Spleen (tissue), 11 donors: ENCODE measurements around the gene ZNF473. TPM values are rescaled to one million over a fixed set of nuclear protein-coding genes. Genes with fewer than 3 reads are reported as not detected.
"Not testable (repeated sequence)": the region's sequence is repeated elsewhere in the genome, so short reads cannot be mapped to it uniquely, and the experiment has no call there.

Source experiments
- DNase-seq: peaks from one replicate; pipeline ENCODE4 v3.0.0-alpha.2; 2020
- H3K27ac ChIP-seq, 8 donors: fragments of 200-600 bp; sonication (generic) in 7 of 8; 1 replicate in 4 of 8; 2 replicates in 4 of 8; pipeline versions ENCODE4 v1.5.0 to v1.8.0; 2016 to 2021; ENCODE audit warnings: inconsistent platforms in 4 of 8, mild to moderate bottlenecking in 4 of 8, moderate library complexity in 1 of 8
- H3K27me3 ChIP-seq, 7 donors: fragments of 200-600 bp; sonication (generic) in 6 of 7; replicated peaks in 1 of 7; 1 replicate in 4 of 7; 2 replicates in 3 of 7; pipeline versions ENCODE4 v1.5.0 to v1.8.0; 2016 to 2021; ENCODE audit warnings: inconsistent platforms in 3 of 7, mild to moderate bottlenecking in 1 of 7
- H3K36me3 ChIP-seq, 6 donors: fragments of 200-600 bp; sonication (generic) in 5 of 6; 1 replicate in 4 of 6; 2 replicates in 2 of 6; pipeline versions ENCODE4 v1.5.0 to v1.8.0; 2016 to 2021; ENCODE audit warnings: inconsistent platforms in 2 of 6
- H3K4me1 ChIP-seq, 6 donors: fragments of 200-600 bp; sonication (generic) in 5 of 6; 1 replicate in 3 of 6; 2 replicates in 3 of 6; pipeline versions ENCODE4 v1.5.0 to v1.8.0; 2016 to 2021; ENCODE audit warnings: inconsistent platforms in 3 of 6
- H3K4me3 ChIP-seq, 8 donors: fragments of 200-600 bp; sonication (generic) in 7 of 8; 1 replicate in 4 of 8; 2 replicates in 4 of 8; pipeline versions ENCODE4 v1.5.0 to v1.8.0; 2016 to 2021; ENCODE audit warnings: inconsistent platforms in 4 of 8, mild to moderate bottlenecking in 4 of 8, moderate library complexity in 2 of 8
- H3K9me3 ChIP-seq, 8 donors: fragments of 200-600 bp; sonication (generic) in 7 of 8; 1 replicate in 4 of 8; 2 replicates in 4 of 8; pipeline versions ENCODE4 v1.5.0 to v1.8.0; 2016 to 2021; ENCODE audit warnings: inconsistent platforms in 4 of 8
- POLR2A ChIP-seq, 3 donors: fragments of 450-650 bp; IDR thresholded peaks; one replicate each; pipeline ENCODE4 v1.5.1; 2017; ENCODE audit warnings: antibody characterized with exemption in 3 of 3, mild to moderate bottlenecking in 1 of 3
- POLR2AphosphoS5 ChIP-seq, 3 donors: sonication (generic); formaldehyde crosslinking; IDR thresholded peaks; one replicate each; pipeline ENCODE4 v1.5.1; 2017; ENCODE audit warnings: antibody characterized with exemption in 3 of 3
- WGBS, 5 donors: extraction: QIAGEN DNeasy Blood & Tissue Kit in 3 of 5; methylation state at CpG; one replicate each; pipeline versions ENCODE4 v1.1.5 to v1.1.7; 2013 to 2018; 5-methylcytosine and 5-hydroxymethylcytosine counted together
- intact Hi-C: fragments of 100-400 bp; cut with DNase I; formaldehyde crosslinking; loops from one replicate; pipeline ENCODE4 v1.15.0; 2023; ENCODE audit warnings: low total_unique reads
- polyA plus RNA-seq, 3 donors: library from polyadenylated mRNA; stranded (reverse); fragments of 200-250 nt; gene quantifications; one replicate each; pipeline ENCODE4 v1.2.1, GENCODE V29; 2013
- total RNA-seq, 7 donors: library from RNA; depleted of rRNA in 3 of 7; stranded (reverse); fragments of >200 nt in 3 of 7; fragmentation: NEBNext Ultra II Directional in 4 of 7; extraction: Animal tissue kit (Norgen Biotek cat#: 25700) in 4 of 7; gene quantifications; one replicate each; pipeline versions ENCODE4 v1.1.0 to v1.2.1, GENCODE V29; 2016 to 2021
- TF ChIP-seq, protein P1 (sequence below), 11 experiments: fragments of 200-600 bp in 7 of 11; fragments of 450-650 bp in 4 of 11; sonication (generic) in 4 of 11; IDR thresholded peaks in 8 of 11; conservative IDR thresholded peaks in 3 of 11; 1 replicate in 7 of 11; 2 replicates in 4 of 11; pipeline versions ENCODE4 v1.4.0 to v1.8.0; 2016 to 2021; ENCODE audit warnings: antibody characterized with exemption in 11 of 11, inconsistent platforms in 4 of 11, mild to moderate bottlenecking in 1 of 11
- donor health status: healthy with polysubstance abuse.
- donor health status: DM: no; HTN: no; CAD: no; lungs with moderate emphysema.
- donor health status: DM: no; HTN: no; CAD: no.
- donor health status: Bipolar disorder and iron deficiency.
- donor health status: healthy.
- donor health status: DM: no; HTN: no; CAD: no.
- donor health status: DM: yes; HTN: yes; CAD: no.

Gene ZNF473
- total and polyA plus RNA-seq, 10 donors: 2.4 to 24.2 (median 17.0) TPM

DNA sequence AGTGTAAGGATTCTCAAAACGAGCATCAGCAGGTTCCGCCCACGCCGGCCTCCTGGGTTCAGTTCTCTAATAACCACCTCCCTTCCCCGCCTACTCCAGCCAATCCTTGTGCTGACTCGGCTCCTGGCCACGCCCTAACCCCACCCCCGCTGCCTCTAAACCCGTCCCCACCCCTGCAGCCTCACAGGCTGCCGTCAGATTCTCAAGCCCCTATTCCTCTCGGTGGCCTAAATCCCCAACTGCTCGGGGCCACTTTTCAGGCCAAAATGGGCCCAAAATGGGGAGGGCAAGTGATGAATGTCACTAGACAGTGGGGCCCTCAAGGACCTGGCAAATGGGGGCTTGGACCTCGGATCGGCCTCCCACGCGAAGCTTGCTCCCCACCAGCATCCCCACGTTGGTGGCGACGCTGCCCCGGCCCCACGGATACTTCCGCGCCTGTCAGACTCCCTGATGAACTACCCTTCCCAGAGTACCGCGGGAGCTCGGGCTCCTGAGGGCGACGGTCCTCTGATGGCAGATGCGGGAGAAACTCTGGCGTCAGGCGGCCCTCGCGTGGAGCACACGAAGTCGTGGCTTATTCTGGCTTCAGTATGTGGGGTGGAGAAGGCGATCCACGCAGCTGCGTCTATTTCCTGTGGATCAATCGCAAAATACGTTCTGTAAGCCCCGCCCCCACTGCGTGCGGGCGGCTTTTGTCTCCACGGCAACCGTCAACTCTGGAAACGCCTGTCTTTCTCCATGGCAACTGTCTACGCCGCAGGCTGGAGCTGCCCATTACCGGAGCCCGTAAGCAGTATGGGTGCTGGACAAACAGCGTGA lies 24.8 kb downstream of the ZNF473 start:
- intact Hi-C loops: no loop called here
- peak overlapping the region; percentile 40 to 70 (median 53) for H3K4me3 ChIP-seq
- TF ChIP-seq, protein P1, sequence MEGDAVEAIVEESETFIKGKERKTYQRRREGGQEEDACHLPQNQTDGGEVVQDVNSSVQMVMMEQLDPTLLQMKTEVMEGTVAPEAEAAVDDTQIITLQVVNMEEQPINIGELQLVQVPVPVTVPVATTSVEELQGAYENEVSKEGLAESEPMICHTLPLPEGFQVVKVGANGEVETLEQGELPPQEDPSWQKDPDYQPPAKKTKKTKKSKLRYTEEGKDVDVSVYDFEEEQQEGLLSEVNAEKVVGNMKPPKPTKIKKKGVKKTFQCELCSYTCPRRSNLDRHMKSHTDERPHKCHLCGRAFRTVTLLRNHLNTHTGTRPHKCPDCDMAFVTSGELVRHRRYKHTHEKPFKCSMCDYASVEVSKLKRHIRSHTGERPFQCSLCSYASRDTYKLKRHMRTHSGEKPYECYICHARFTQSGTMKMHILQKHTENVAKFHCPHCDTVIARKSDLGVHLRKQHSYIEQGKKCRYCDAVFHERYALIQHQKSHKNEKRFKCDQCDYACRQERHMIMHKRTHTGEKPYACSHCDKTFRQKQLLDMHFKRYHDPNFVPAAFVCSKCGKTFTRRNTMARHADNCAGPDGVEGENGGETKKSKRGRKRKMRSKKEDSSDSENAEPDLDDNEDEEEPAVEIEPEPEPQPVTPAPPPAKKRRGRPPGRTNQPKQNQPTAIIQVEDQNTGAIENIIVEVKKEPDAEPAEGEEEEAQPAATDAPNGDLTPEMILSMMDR (IDR thresholded peaks at IDR 0.05 in 8 of 11, conservative IDR thresholded peaks at IDR 0.05 in 3 of 11): no peak
- TF ChIP-seq POLR2AphosphoS5 (IDR thresholded peaks at IDR 0.05): peak; percentile 45 to 79 (median 69)
- H3K36me3 ChIP-seq: peaks cover 2 to 33% (median 19%) of the 10 kb centered on the region in 6 donors
- DNase-seq: peak; percentile 91
- H3K9me3 ChIP-seq: peaks cover 3 to 41% (median 17%) of the 10 kb centered on the region in 8 donors
- peak overlapping the region in 7 of 8 donors; percentile 52 to 83 (median 75) for H3K27ac ChIP-seq
- H3K27me3 ChIP-seq: peaks cover 0 to 12% (median 0%) of the 10 kb centered on the region in 7 donors
- H3K4me1 ChIP-seq: peaks cover 8 to 21% (median 14%) of the 10 kb centered on the region in 6 donors
- 2 to 5% (median 2%) methylated on average over 52 of the region's 52 CpGs for WGBS, 5 donors

DNA sequence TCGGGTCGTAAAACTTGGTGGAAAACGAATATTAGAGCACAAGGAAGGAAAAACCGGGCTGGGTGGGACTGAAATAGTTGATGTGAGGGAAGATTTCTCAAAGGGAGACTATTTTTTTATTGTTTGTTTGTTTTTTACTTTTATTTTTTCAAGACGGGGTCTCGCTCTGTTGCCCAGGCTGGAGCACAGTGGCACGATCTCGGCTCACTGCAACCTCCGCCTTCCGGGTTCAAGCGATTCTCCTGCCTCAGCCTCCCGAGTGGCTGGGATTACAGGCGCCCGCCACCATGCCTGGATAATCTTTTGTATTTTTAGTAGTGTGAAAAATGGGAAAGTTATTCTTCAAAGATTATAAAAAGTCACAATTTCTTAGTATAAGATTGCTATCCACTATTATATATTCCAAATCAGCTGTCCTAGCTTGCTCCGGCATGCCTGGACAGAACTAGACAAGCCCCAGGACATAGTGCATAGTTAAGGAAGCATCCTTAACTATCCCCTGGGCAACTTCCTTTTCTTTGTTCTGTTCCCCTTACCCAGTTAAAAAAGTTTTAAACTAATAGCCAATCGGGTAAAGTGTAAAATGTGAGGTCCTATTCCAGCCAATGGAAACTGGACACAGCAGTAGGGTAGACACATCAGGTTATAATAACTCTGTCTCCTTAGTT lies 25.6 kb downstream of the ZNF473 start:
- intact Hi-C loops, DNase-seq: not testable (repeated sequence)
- H3K9me3 ChIP-seq: peaks cover 0 to 34% (median 10%) of the 10 kb centered on the region in 8 donors
- peaks cover 8 to 21% (median 14%) of the 10 kb centered on the region in 6 donors for H3K4me1 ChIP-seq
- WGBS, 5 donors: 47 to 51% (median 51%) methylated on average over 16 of the region's 16 CpGs
- peak overlapping the region; percentile 40 to 70 (median 53) for H3K4me3 ChIP-seq
- peaks cover 0 to 25% (median 12%) of the 10 kb centered on the region in 6 donors for H3K36me3 ChIP-seq
- peaks cover 0 to 12% (median 0%) of the 10 kb centered on the region in 7 donors for H3K27me3 ChIP-seq
- peak overlapping the region in 5 of 8 donors; percentile 52 to 83 (median 75) for H3K27ac ChIP-seq

DNA sequence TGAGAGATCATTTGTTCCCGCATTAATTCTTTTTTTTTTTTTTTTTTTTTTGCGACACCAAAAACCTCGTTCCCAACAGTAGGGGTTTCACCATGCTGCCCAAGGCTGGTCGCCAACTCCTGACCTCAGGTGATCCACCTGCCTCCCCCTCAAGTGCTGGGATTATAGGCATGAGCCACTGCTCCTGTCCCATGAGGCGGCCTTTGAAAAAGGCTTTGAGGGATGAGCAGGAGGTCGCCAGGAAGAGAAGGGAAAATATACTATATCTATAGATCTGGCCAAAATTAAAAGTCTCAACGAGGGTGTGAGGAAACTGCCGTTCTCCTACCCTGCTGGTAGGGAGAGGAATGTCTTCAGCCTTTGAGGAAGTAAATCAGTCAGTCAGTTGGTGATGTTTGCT lies 26.2 kb downstream of the ZNF473 start:
- peaks cover 8 to 21% (median 14%) of the 10 kb centered on the region in 6 donors for H3K4me1 ChIP-seq
- no peak overlapping the region for H3K4me3 ChIP-seq

DNA sequence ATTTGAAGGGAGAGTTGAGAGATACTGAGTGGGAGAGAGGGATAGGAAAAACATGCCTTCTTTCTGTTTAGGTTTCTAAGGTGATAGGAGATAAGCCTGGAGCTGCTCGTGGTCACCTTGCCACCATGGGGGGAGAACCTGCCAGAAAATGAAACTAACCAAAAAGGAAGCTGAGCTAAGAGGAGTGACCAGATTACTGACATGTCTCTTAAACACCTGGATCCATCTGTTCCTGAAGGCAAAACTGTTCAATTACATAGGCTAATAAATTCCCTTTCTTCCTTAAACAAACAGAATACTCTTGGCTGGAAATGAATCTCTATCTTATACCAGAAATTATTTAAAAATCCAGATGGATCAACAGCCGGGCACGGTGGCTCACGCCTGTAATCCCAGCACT lies 27.3 kb downstream of the ZNF473 start:
- H3K9me3 ChIP-seq: peaks cover 0 to 25% (median 6%) of the 10 kb centered on the region in 8 donors
- peaks cover 8 to 21% (median 14%) of the 10 kb centered on the region in 6 donors for H3K4me1 ChIP-seq
- no peak overlapping the region for H3K27ac ChIP-seq
- TF ChIP-seq, protein P1 (IDR thresholded peaks at IDR 0.05 in 8 of 11, conservative IDR thresholded peaks at IDR 0.05 in 3 of 11): no peak
- TF ChIP-seq POLR2A (IDR thresholded peaks at IDR 0.05) (no peak), POLR2AphosphoS5 (IDR thresholded peaks at IDR 0.05) (no peak)
- intact Hi-C loops: no loop called here
- no peak overlapping the region for H3K4me3 ChIP-seq
- peaks cover 0 to 8% (median under 1%) of the 10 kb centered on the region in 6 donors for H3K36me3 ChIP-seq
- WGBS, 5 donors: 74 to 82% (median 78%) methylated on average over 4 of the region's 4 CpGs
- no peak for DNase-seq
- peaks cover 0 to 12% (median 0%) of the 10 kb centered on the region in 7 donors for H3K27me3 ChIP-seq

More for the DNA sequence above, 26.2 kb downstream of the ZNF473 start:
- TF ChIP-seq, protein P1 (IDR thresholded peaks at IDR 0.05 in 8 of 11, conservative IDR thresholded peaks at IDR 0.05 in 3 of 11): no peak
- TF ChIP-seq POLR2AphosphoS5 (IDR thresholded peaks at IDR 0.05) (no peak), POLR2A (IDR thresholded peaks at IDR 0.05) (no peak)
- no peak overlapping the region for H3K27ac ChIP-seq
- DNase-seq: no peak
- peaks cover 0 to 12% (median 0%) of the 10 kb centered on the region in 7 donors for H3K27me3 ChIP-seq
- H3K36me3 ChIP-seq: peaks cover 0 to 19% (median 6%) of the 10 kb centered on the region in 6 donors
- peaks cover 0 to 28% (median 4%) of the 10 kb centered on the region in 8 donors for H3K9me3 ChIP-seq
- intact Hi-C loops: no loop called here
- 63 to 86% (median 79%) methylated on average over 8 of the region's 8 CpGs for WGBS, 5 donors
